Ishikawa (cell line): ENCODE data around the gene ZNF33A.

Source experiments
- CEBPB ChIP-seq: IDR thresholded peaks from 2 replicates; pipeline ENCODE4 v1.6.1; 2012
- CREB1 ChIP-seq: IDR thresholded peaks from 2 replicates; pipeline ENCODE4 v1.6.1; 2012; ENCODE audit warnings: low read depth
- EGR1 ChIP-seq: IDR thresholded peaks from 2 replicates; pipeline ENCODE4 v1.6.1; 2012
- EP300 ChIP-seq: IDR thresholded peaks from 2 replicates; pipeline ENCODE4 v1.6.1; 2012; ENCODE audit warnings: borderline replicate concordance
- FOXM1 ChIP-seq: IDR thresholded peaks from 2 replicates; pipeline ENCODE4 v1.6.1; 2012; ENCODE audit warnings: low read depth, borderline replicate concordance
- NFIC ChIP-seq: IDR thresholded peaks from 2 replicates; pipeline ENCODE4 v1.6.1; 2012
- RAD21 ChIP-seq: IDR thresholded peaks from 2 replicates; pipeline ENCODE4 v1.6.1; 2012; ENCODE audit warnings: low read depth
- TAF1 ChIP-seq: IDR thresholded peaks from 2 replicates; pipeline ENCODE4 v1.6.1; 2012; ENCODE audit warnings: low read depth, mild to moderate bottlenecking
- TCF12 ChIP-seq: IDR thresholded peaks from 2 replicates; pipeline ENCODE4 v1.6.1; 2012; ENCODE audit warnings: low read depth
- TEAD4 ChIP-seq: IDR thresholded peaks from 2 replicates; pipeline ENCODE4 v1.6.1; 2012
- YY1 ChIP-seq: IDR thresholded peaks from 2 replicates; pipeline ENCODE4 v1.6.1; 2012; ENCODE audit warnings: low read depth
- ZBTB7A ChIP-seq: IDR thresholded peaks from 2 replicates; pipeline ENCODE4 v1.6.1; 2012; ENCODE audit warnings: low read depth
- TF ChIP-seq, protein P1 (sequence below): IDR thresholded peaks from 2 replicates; pipeline ENCODE4 v1.6.1; 2012
- TF ChIP-seq, protein P2 (sequence below): IDR thresholded peaks from 2 replicates; pipeline ENCODE4 v1.6.1; 2012; ENCODE audit warnings: low read depth, mild to moderate bottlenecking
- TF ChIP-seq, protein P3 (sequence below): IDR thresholded peaks from 2 replicates; pipeline ENCODE4 v1.6.1; 2012

Gene ZNF33A

DNA sequence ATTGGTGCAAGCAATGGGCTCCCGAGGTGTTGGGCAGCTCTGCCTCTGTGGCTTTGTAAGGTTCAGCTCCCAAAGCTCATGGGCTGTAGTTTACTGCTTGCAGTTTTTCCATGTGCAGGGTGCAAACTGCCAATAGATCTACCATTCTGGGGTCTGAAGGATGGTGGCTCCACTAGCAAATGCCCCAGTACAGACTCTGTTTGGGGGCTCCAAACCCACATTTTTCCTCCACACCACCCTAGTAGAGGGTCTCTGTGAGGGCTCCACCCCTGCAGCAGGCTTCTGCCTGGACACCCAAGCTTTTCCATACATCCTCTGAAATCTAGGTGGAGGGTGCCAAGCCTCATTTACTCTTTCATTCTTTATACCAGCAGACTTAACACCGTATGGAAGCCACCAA lies 66.2 kb downstream of the ZNF33A start:
- TF ChIP-seq EGR1: no peak
- no peak for TF ChIP-seq FOXM1
- TF ChIP-seq RAD21: no peak
- TF ChIP-seq, protein P1, sequence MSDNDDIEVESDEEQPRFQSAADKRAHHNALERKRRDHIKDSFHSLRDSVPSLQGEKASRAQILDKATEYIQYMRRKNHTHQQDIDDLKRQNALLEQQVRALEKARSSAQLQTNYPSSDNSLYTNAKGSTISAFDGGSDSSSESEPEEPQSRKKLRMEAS: no peak
- no peak for TF ChIP-seq ZBTB7A
- TF ChIP-seq YY1: no peak
- no peak for TF ChIP-seq TEAD4
- TF ChIP-seq, protein P2, sequence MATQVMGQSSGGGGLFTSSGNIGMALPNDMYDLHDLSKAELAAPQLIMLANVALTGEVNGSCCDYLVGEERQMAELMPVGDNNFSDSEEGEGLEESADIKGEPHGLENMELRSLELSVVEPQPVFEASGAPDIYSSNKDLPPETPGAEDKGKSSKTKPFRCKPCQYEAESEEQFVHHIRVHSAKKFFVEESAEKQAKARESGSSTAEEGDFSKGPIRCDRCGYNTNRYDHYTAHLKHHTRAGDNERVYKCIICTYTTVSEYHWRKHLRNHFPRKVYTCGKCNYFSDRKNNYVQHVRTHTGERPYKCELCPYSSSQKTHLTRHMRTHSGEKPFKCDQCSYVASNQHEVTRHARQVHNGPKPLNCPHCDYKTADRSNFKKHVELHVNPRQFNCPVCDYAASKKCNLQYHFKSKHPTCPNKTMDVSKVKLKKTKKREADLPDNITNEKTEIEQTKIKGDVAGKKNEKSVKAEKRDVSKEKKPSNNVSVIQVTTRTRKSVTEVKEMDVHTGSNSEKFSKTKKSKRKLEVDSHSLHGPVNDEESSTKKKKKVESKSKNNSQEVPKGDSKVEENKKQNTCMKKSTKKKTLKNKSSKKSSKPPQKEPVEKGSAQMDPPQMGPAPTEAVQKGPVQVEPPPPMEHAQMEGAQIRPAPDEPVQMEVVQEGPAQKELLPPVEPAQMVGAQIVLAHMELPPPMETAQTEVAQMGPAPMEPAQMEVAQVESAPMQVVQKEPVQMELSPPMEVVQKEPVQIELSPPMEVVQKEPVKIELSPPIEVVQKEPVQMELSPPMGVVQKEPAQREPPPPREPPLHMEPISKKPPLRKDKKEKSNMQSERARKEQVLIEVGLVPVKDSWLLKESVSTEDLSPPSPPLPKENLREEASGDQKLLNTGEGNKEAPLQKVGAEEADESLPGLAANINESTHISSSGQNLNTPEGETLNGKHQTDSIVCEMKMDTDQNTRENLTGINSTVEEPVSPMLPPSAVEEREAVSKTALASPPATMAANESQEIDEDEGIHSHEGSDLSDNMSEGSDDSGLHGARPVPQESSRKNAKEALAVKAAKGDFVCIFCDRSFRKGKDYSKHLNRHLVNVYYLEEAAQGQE: no peak
- TF ChIP-seq TAF1: no peak
- TF ChIP-seq EP300: no peak

DNA sequence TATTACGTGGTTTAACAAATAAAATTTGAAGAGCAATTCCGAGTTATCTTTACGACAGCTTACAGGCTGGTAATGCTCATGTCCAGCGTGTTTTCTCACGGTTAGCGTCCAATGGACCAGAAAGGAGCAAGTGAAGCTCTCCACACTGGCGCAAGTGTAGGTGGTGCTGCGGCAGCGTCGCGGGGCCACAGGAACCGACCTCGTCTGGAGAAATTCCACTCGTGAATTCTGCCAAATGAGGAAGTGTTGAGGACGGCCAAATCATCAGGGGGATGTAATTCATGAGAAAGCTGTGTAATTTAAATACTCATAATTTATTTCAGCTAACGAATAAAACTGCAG lies 83.3 kb downstream of the ZNF33A start:
- TF ChIP-seq NFIC: no peak

DNA sequence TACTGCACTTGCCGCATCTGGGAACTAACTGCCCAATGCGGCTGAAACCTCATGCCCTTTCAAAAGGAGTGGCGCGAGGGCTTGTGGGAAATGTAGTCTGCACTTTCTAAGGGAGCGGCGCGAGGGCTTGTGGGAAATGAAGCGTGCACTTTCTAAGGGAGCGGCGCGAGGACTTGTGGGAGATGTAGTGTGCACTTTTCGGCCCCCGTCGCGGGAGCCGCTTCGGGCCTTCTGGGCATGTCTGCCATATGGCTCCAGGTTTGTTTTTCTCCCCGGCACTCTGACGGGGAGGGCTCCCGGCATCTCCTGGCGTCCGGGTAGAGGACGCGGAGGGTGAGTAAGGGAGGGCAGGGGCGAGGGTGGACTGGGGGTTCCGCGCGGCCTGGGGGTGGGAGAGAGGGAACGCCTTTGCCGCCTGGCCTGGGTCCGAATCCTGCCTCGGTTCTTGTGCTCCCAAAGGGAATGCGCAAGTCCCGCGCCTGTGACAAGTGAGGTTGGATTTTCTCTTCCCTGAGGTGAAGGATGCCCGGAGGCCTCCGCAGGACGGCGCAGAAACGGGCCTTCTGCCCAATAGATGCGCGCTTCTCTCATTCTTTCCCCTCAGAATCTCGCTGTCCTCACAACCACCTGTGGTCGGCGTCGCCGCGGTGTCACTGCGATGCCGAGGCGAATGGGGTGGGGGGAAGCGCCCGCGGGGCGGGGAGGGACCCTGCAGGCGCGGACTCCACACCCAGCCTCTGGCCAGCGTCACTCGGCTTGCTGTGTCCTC lies 83.9 kb downstream of the ZNF33A start, which contains the start of gene ZNF37A:
TSS of gene ZNF37A (plus strand) at position 180 of the 769 bp plus-strand sequence. CDS start 2,281 bp downstream, outside the sequence.
- no peak; the same call in 1 of the 2 replicates for TF ChIP-seq TAF1
- no peak for TF ChIP-seq FOXM1
- TF ChIP-seq, protein P3, sequence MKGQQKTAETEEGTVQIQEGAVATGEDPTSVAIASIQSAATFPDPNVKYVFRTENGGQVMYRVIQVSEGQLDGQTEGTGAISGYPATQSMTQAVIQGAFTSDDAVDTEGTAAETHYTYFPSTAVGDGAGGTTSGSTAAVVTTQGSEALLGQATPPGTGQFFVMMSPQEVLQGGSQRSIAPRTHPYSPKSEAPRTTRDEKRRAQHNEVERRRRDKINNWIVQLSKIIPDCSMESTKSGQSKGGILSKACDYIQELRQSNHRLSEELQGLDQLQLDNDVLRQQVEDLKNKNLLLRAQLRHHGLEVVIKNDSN: no peak
- TF ChIP-seq EGR1: no peak
- peak; percentile 48 for TF ChIP-seq YY1
- no peak for TF ChIP-seq NFIC
- TF ChIP-seq, protein P1: peak; percentile 81
- TF ChIP-seq, protein P2: no peak
- TF ChIP-seq TCF12: peak; percentile 16; the same call in 1 of the 2 replicates

DNA sequence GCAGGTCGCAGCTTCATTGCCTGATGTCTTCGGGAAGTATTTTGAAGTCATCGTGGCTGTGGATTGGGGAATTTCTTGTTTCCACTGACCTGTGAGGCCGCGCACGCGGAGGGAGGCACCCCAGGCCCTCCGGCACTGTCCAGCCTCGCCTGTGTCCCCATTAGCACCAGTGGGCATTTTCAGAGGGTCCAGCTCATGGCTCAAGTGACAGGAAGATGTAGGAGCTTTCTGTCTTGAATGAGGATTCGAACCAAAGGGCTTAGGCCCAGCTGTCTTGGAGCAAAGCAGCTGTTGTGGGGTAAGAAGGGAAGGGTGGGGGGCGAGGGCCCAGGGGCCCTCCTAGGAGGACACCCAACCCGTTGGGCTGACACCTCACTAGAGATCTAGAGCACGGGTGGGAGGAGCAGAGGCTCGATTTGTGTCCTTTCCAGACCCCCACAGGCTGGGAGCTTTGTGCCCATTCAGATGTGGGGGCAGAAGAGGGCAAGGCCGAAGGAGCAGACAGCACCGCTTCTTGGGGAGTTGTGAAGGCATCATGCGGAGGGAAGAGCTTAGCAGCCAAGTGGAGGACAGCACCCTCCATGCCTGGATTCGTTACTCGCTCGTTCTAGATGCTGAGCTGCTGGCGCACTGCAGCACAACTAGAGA lies 84.6 kb downstream of the ZNF33A start:
- TF ChIP-seq TAF1: no peak
- TF ChIP-seq, protein P1: peak; percentile 35; the same call in 1 of the 2 replicates

DNA sequence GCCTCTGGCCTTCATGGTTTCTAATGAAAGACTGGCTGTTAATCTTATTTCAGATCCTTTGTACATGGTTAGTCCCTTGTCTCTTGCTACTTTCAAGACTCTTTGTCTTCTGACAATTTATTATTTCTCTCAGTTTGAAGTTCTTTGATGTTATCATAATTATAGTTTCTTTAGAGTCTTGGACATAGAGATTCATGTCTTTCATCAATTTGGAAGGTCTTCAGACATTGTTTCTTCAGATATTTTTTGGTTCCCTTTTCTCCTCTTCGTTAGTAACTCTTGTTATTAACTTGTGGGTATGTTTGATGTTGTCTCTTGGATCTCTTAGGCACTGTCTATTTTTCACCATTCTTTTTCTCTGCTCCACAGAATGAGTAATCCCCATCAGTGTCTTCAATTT lies 92.4 kb downstream of the ZNF33A start:
- no peak for TF ChIP-seq CEBPB
- no peak for TF ChIP-seq YY1

DNA sequence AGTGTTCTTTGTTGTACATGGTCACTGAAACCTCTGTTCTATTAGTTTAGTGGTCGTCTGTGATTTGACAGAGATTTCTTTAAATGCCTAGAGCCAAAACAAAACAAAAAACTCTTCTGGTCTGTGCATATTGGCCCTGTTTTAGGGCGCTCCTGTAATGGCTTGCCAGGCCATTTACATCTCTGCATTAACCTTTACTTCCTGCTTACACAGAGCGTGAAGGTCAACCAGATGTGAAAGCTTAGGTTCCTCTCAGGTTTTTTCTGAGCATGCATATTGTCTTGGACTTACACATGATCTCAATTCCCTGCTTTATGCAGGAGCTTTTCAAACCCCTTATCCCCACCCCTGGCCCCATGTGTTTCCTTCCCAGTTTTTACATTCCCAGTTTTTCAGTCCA lies 93.3 kb downstream of the ZNF33A start:
- TF ChIP-seq, protein P1: no peak
- no peak for TF ChIP-seq CREB1
- no peak for TF ChIP-seq CEBPB
- no peak for TF ChIP-seq TEAD4
- TF ChIP-seq RAD21: no peak
- no peak for TF ChIP-seq ZBTB7A
- TF ChIP-seq NFIC: no peak
- TF ChIP-seq EGR1: no peak
- TF ChIP-seq, protein P2: no peak
- TF ChIP-seq EP300: no peak
- no peak for TF ChIP-seq YY1
- no peak for TF ChIP-seq FOXM1
- TF ChIP-seq TAF1: no peak
- TF ChIP-seq, protein P3: no peak
- no peak for TF ChIP-seq TCF12
